DND-41 (cell line): Measurements from ENCODE around the gene CDKN1B.

Experiments
- EZH2 ChIP-seq: IDR thresholded peaks from 3 replicates; pipeline ENCODE4 v1.6.1; 2012; ENCODE audit warnings: borderline replicate concordance, low read depth, mild to moderate bottlenecking, moderate library complexity, low read length, inconsistent platforms; ENCODE audit not compliant: severe bottlenecking
- TF ChIP-seq, protein P1 (sequence below): IDR thresholded peaks from 2 replicates; pipeline ENCODE4 v1.5.1; 2012; ENCODE audit warnings: borderline replicate concordance, low read length, moderate library complexity, mild to moderate bottlenecking; ENCODE audit not compliant: poor library complexity, severe bottlenecking; ENCODE audit errors: extremely low read depth

DNA sequence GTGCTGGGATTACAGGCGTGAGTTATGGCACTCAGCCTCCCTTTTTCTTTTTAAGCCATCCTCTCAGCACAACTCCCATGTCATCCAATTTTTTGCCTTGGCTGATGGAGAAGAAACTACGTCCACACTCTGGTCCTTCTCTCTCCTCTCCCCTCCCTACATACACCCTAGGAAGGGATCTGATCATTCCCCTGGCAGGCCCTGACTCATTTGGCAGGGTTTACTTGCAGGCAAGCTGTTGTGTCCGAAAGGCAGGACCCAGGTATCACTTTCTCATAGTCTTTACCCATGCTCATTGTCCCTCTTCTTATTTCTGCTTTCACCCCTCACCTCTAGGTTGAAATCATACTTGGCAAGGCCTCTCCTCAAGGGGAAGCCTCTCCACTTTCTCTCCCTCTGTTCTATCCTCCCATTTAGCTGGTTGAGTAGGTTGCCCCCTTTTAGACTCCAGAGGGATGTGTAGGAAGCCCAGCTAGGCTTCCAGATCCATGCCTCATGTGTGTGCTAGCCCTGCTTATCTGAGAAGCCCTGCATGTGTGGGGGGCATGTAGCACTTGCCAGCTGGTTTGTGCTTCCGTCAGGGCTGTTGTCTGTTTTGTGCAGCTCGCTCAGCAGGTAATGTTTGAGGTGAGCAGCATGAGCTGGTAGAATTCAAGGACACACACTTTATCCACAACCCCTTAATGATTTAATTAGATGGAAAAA is 36.0 kb upstream of the CDKN1B start:
- TF ChIP-seq, protein P1, sequence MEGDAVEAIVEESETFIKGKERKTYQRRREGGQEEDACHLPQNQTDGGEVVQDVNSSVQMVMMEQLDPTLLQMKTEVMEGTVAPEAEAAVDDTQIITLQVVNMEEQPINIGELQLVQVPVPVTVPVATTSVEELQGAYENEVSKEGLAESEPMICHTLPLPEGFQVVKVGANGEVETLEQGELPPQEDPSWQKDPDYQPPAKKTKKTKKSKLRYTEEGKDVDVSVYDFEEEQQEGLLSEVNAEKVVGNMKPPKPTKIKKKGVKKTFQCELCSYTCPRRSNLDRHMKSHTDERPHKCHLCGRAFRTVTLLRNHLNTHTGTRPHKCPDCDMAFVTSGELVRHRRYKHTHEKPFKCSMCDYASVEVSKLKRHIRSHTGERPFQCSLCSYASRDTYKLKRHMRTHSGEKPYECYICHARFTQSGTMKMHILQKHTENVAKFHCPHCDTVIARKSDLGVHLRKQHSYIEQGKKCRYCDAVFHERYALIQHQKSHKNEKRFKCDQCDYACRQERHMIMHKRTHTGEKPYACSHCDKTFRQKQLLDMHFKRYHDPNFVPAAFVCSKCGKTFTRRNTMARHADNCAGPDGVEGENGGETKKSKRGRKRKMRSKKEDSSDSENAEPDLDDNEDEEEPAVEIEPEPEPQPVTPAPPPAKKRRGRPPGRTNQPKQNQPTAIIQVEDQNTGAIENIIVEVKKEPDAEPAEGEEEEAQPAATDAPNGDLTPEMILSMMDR = no peak
- TF ChIP-seq EZH2 = no peak
